Suprapubic skin (tissue), 4 donors: ENCODE data around the gene AP3B2. TPM values are rescaled to one million over a fixed set of nuclear protein-coding genes. Genes with fewer than 3 reads are reported as not detected.

ENCODE experiments used
- DNase-seq, 2 donors: peaks; one replicate each; pipeline ENCODE4 v3.0.0-alpha.2; 2019; ENCODE audit warnings: low spot score in 2 of 2
- H3K27ac ChIP-seq: fragments of 200-600 bp; sonication (generic); one replicate; pipeline ENCODE4 v1.5.1; 2019
- H3K27me3 ChIP-seq: fragments of 200-600 bp; sonication (generic); one replicate; pipeline ENCODE4 v1.5.1; 2019
- H3K36me3 ChIP-seq: fragments of 200-600 bp; sonication (generic); one replicate; pipeline ENCODE4 v1.5.1; 2019
- H3K4me1 ChIP-seq: fragments of 200-600 bp; sonication (generic); one replicate; pipeline ENCODE4 v1.5.1; 2019
- H3K4me3 ChIP-seq: fragments of 200-600 bp; sonication (generic); one replicate; pipeline ENCODE4 v1.5.1; 2019; ENCODE audit warnings: mild to moderate bottlenecking
- H3K9me3 ChIP-seq: fragments of 200-600 bp; sonication (generic); one replicate; pipeline ENCODE4 v1.5.1; 2019
- CTCF ChIP-seq, 2 donors: fragments of 200-600 bp in 1 of 2; fragments of 450-650 bp in 1 of 2; sonication (generic) in 1 of 2; IDR thresholded peaks; one replicate each; pipeline ENCODE4 v1.5.1; 2016 to 2019; ENCODE audit warnings: antibody characterized with exemption in 2 of 2, mild to moderate bottlenecking in 1 of 2, moderate library complexity in 1 of 2
- EP300 ChIP-seq: sonication (generic); formaldehyde crosslinking; IDR thresholded peaks from one replicate; pipeline ENCODE4 v1.6.1; 2017; ENCODE audit warnings: antibody characterized with exemption
- POLR2A ChIP-seq, 2 donors: fragments of 450-650 bp; IDR thresholded peaks; one replicate each; pipeline ENCODE4 v1.6.1; 2017; ENCODE audit warnings: antibody characterized with exemption in 2 of 2, mild to moderate bottlenecking in 2 of 2, moderate library complexity in 2 of 2
- POLR2AphosphoS5 ChIP-seq, 3 donors: sonication (generic); formaldehyde crosslinking; IDR thresholded peaks; one replicate each; pipeline ENCODE4 v1.6.1; 2017; ENCODE audit warnings: antibody characterized with exemption in 3 of 3
- WGBS: methylation state at CpG from one replicate; pipeline ENCODE4 v1.1.5; 2018; 5-methylcytosine and 5-hydroxymethylcytosine counted together
- total RNA-seq, 4 donors: library from RNA; depleted of rRNA; stranded (reverse); fragments of >200 nt; gene quantifications; one replicate each; pipeline ENCODE4 v1.1.0, GENCODE V29; 2016

The AP3B2 gene
- total RNA-seq = 1 to 10 TPM; 1.4 to 4.4 (median 2.8) TPM

DNA sequence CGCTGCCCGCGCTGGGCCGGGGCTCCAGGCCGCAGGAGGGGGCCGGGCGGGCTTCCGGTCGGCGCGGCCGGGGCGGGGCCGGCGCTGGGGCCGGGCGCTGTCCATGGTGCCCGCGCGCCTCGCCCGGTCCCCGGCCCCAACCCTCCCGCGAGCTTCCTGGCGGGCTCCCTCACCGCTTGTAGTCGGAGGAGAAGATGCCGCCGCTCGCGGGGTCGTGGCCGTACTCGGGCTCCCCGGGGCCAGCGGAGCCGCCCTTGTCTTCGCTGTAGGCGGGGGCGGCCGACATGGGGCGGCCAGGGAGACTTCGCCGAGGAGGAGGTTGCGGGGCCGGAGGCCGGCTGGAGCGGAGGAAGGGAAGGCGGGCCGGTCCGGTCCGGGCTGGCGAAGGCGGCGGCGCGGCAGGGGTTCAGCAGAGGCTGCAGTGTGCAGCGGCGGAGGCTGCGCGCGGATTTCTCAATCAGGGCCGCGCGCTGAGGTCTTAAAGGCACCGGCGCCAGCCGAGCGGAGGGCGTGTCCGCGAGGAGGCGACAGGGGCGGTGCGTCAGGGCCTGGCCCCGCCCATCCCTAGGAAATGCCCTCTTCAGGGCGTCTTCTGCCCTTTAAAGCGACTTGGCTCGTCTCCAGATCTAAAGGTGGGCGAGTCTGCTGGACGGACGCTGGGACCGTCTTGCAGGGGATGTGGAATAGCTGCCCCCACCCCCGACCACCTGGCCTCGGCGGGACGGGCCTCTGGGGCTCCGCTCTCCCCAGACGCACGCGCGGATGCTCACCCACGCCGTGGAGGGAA lies at the start of gene AP3B2:
AP3B2 (minus strand) TSS at position 455 of the 787 bp plus-strand sequence; CDS start at position 286, 169 bp downstream.
- Histone ChIP-seq H3K27ac (no peak within 1 kb of the TSS), H3K27me3 (peaks cover 15% of the 10 kb centered on the region), H3K4me3 (peak within 1 kb of the TSS; percentile 68), H3K36me3 (no peaks in the 10 kb centered on the region), H3K4me1 (peaks cover 14% of the 10 kb centered on the region), H3K9me3 (no peaks in the 10 kb centered on the region)
- TF ChIP-seq POLR2AphosphoS5 (IDR thresholded peaks at IDR 0.05) (no peak), CTCF (IDR thresholded peaks at IDR 0.05) (no peak)
- WGBS = 0% methylated on average over 20 of the region's 95 CpGs
- DNase-seq = peak in 1 of 2 donors; percentile 74

GRCh38 chr15:82751308-82751707 lies 41.6 kb upstream of the AP3B2 start:
- Histone ChIP-seq H3K36me3 (peaks cover 27% of the 10 kb centered on the region), H3K9me3 (no peaks in the 10 kb centered on the region), H3K27me3 (no peaks in the 10 kb centered on the region), H3K4me1 (peaks cover 20% of the 10 kb centered on the region), H3K4me3 (peak overlapping the region; percentile 85), H3K27ac (no peak overlapping the region)
- WGBS = 52% methylated on average over 4 of the region's 4 CpGs
- TF ChIP-seq POLR2AphosphoS5 (IDR thresholded peaks at IDR 0.05) (no peak), EP300 (no peak), POLR2A (IDR thresholded peaks at IDR 0.05) (no peak), CTCF (IDR thresholded peaks at IDR 0.05) (no peak)
- no peak for DNase-seq

DNA sequence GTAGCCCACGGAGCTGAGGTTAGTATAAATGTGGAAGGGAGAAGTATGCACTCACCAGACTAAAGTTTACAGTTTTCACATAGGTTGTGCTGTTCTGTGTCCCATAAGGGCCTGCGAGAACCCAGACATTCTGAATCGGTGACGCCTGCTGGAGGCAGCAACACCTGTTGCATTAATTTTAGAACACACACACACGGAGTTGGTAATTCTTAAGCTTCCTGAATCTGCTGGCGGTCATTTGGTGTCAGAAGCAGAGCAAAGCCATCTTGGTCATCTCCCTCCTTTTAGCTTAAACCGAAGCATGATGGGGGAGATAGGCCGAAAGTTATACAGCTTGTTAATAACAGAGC lies 41.1 kb upstream of the AP3B2 start:
- DNase-seq = no peak
- 2% methylated on average over 8 of the region's 8 CpGs for WGBS
- H3K27me3 ChIP-seq = no peaks in the 10 kb centered on the region
- peaks cover 22% of the 10 kb centered on the region for H3K36me3 ChIP-seq
- H3K4me1 ChIP-seq = peaks cover 20% of the 10 kb centered on the region
- H3K27ac ChIP-seq = peak overlapping the region; percentile 84
- peak overlapping the region; percentile 85 for H3K4me3 ChIP-seq
- H3K9me3 ChIP-seq = no peaks in the 10 kb centered on the region
- TF ChIP-seq POLR2A (IDR thresholded peaks at IDR 0.05) (no peak), CTCF (IDR thresholded peaks at IDR 0.05) (no peak), EP300 (no peak)

DNA sequence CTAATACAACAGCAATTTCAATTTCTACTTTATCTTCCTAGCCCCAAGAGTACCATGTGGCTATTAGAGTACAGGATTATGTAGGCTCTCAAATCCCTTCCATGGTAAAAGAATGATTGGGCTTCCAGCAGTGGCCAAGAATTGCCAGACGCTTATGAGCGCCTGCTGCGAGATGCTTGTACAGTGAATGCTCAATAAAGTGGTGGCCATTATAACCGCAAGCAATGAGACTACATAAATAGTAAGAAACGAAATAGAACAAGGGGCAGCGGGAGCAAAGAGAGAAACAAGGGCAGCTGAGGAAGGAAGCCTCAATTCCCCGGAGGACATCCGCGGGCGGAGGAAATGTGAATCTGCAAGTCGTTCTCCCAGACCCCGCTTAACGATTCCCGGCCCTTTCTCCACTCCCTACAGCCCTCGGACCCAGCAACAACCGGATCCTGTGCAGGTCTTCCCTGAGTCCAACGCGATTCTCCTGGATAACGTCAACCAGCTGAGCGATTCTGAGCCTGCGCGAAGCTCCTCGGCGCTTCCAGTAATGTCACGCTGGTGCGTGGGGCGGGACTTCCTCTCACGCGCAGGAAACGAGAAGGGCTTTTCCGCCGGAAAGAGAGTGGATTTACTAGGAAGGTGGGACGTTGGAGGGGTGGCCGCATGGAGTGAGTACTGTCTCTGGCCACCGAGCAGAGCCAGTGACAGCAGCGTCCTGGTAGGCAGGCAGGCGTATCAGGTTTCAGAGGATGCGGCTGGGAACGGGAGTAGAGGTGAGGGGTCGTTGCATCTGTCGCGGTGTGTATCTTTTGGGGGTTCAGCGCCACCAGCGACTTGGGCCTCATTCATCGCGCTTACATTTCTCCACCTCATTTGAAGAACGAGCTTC lies 40.5 kb upstream of the AP3B2 start:
- H3K27ac ChIP-seq = peak overlapping the region; percentile 84
- no peaks in the 10 kb centered on the region for H3K9me3 ChIP-seq
- peak overlapping the region; percentile 85 for H3K4me3 ChIP-seq
- H3K4me1 ChIP-seq = peaks cover 20% of the 10 kb centered on the region
- no peaks in the 10 kb centered on the region for H3K27me3 ChIP-seq
- no peak for TF ChIP-seq CTCF (IDR thresholded peaks at IDR 0.05)
- peak in 2 of 3 donors; percentile 23 to 77 for TF ChIP-seq POLR2AphosphoS5 (IDR thresholded peaks at IDR 0.05)
- TF ChIP-seq POLR2A (IDR thresholded peaks at IDR 0.05) = peak in 1 of 2 donors; percentile 55
- peak; percentile 91 to 95 for DNase-seq
- 0% methylated on average over 42 of the region's 47 CpGs for WGBS
- H3K36me3 ChIP-seq = peaks cover 16% of the 10 kb centered on the region

DNA sequence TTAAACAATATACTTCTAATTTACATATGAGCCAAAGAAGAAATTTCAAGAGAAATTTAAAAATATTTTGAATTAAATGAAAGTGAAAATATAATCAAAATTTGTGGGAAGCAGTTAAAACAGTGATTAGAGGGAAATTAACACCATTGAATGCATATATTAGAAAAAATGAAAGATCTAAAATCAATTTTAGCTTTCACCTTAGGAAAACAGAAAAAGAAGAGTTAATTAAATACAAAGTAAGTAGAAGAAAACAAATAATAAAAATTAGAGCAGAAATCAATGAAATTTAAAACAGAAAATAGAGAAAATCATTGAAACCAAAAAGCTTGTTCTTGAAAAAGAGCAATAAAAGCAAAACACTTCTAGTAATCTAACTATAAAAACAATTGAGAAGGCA lies 38.6 kb upstream of the AP3B2 start:
- TF ChIP-seq EP300 = no peak
- TF ChIP-seq CTCF (IDR thresholded peaks at IDR 0.05) = no peak
- no peak for TF ChIP-seq POLR2A (IDR thresholded peaks at IDR 0.05)
- TF ChIP-seq POLR2AphosphoS5 (IDR thresholded peaks at IDR 0.05) = no peak
- H3K4me3 ChIP-seq = no peak overlapping the region

More for the DNA sequence above, 38.6 kb upstream of the AP3B2 start:
- Histone ChIP-seq H3K9me3 (no peaks in the 10 kb centered on the region), H3K36me3 (peaks cover 4% of the 10 kb centered on the region), H3K27me3 (no peaks in the 10 kb centered on the region), H3K27ac (no peak overlapping the region), H3K4me1 (peaks cover 20% of the 10 kb centered on the region)
- DNase-seq = no peak
